ENCODE measurements around the gene DDX56.
A peak's percentile ranks its signal among the peaks of the same experiment; 100 is the strongest.
"Not testable (repeated sequence)": the region's sequence is repeated elsewhere in the genome, so short reads cannot be mapped to it uniquely, and the experiment has no call there.

The DDX56 gene

DNA sequence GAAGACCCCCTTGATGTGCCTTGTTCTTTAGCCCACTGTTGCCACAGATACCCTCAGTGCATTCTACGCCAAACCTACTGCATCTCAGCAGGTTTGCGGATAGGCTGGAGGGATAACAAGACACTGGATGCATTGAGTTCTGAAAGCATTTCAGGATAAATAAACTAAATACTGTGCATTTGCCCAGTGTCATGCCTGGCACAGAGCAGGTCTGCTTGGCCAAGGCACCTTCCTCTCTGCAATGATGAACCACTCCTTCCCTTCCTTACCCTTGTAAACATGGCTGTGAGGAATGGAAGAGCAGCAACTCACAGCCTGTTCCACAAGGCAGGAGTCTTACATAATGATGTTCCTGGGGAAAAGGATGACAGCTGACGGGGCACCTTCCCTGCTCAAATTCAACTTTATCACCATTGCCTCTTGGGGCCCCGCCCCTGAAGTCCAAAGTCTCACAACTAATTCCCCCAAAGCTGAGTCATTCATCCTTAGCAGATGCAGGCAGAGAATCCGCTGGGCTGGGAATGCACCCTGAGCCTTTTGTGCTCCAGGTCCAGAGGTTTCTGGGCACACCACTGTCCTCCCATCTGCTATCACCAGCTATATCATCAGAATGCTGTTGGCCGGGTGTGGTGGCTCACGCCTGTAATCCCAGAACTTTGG is 11.6 kb downstream of the DDX56 start:
- DNase-seq, result no peak

DNA sequence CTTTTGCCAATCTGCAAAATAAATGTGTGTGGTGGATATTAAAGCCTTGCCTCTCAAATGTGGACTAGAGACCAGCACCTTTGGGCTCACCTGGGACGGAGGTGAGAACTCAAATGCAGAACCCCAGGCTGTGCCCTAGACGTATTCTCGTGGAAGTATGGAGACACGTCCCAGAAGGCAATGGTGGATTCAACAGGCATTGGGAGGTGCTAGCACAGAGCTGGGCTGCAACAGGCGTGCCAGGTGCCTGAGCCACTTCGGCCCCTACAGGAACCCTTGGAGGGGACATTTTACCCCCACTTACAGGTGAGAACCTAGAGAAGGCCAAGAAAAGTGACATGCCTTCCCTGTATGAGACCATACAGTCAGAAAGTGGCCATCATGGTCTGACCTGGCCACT is 12.2 kb downstream of the DDX56 start:
- DNase-seq, result no peak

DNA sequence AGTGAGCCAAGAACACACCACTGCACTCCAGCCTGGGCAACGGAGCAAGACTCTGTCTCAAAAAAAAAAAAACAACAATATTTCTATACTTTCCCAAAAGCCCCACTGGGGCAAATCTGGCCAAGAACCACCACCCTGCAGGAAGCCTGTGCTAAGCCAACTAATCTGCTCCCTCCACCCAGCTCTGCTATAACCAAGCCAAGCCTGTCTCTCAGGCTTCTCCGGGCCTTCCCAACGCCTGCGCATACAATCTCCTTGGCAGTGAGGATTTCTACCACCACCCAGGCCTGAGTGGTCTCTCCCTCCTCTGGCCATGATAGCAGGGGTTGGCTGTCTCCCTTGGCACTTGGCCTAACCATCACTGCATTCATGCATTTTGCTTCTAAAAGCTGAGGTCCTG is 14.2 kb downstream of the DDX56 start:
- no peak for DNase-seq

DNA sequence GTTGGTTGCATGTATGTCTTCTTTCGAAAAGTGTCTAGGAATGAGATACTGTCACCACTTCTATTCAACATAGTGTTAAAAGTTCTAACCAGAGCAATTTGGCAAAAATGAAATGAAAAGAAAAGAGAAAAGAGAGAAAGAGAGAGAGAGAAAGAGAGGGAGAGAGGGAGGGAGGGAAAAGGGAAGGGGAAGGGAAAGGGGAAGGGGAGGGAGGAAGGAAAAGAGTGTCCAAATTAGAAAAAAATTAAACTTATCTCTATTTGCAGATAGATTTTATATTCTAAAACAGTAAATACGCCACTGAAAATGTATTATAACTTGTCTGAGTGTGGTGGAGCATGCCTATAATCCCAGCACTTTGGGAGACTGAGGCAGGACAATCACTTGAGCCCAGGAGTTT is 16.2 kb downstream of the DDX56 start:
- DNase-seq, result no peak

DNA sequence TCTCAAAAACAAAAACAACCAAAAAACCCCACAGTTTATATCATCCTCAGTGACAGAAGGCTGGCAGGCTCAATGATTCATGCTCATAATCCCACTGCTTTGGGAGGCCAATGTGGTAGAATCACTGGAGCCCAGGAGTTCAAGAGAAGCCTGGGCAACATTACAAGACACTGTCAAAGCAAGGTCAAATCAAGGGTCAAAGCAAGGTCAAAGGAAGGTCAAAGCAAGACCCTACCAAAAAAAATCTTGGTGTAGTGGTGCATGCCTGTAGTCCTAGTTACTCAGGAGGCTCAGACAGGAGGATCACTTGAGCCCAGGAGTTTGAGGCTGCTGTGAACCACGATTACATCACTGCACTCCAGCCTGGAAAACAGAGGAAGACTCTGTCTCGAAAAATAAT is 18.4 kb downstream of the DDX56 start:
- no peak for DNase-seq

DNA sequence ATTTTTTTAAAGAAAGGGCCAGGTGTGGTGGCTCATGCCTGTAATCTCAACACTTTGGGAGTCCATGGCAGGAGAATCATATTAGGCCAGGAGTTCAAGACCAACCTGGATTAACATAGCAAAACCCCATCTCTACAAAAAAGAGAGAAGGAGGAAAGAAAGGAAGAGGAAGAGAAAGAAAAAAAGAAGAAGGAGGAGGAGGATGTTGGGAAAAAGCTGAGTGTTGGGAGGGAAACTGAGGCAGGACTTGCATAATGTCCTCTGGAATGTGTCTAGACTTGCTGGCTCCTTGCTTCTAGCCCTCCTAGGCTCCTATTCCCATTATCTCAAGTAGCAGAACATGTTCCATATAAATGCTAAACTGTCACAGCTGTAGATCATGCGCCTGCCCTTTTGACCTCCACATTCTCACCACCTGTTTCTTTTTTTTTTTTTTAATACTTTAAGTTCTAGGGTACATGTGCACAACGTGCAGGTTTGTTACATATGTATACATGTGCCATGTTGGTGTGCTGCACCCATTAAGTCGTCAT is 21.2 kb downstream of the DDX56 start:
- not testable (repeated sequence) for DNase-seq

DNA sequence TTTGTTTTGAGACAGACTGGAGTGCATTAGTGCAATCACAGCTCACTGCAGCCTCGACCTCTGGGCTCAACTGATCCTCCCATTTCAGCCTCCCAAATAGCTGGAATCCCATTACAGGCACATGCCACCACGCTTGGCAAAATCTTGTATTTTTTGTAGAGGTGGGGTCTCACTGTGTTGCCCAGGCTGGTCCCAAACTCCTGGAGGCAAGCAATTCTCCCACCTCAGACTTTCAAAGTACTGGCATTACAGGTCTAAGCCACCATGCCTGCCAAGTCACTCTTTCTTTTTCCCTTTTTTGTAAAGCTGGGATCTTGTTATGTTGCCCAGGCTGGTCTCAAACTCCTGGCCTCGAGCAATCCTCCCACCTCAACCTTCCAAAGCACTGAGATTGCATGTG is 24.3 kb downstream of the DDX56 start:
- DNase-seq, result no peak

DNA sequence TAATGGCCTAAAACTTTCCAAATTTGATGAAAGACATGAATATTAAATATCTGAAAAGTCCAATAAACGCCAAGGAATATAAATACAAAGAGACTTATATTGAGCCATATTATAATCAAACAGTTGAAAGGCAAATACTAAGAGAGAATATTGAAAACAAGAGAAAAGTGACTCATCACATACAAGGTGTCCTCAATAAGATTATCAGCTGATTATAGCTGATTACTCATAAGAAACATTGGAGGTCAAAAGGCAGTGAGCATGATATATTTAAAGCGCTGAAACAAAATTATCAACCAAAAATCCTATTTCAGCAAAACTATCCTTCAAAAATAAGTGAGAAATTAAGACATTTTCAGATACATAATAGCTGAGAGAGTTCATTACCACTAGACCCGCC is 24.8 kb downstream of the DDX56 start:
- no peak for DNase-seq

DNA sequence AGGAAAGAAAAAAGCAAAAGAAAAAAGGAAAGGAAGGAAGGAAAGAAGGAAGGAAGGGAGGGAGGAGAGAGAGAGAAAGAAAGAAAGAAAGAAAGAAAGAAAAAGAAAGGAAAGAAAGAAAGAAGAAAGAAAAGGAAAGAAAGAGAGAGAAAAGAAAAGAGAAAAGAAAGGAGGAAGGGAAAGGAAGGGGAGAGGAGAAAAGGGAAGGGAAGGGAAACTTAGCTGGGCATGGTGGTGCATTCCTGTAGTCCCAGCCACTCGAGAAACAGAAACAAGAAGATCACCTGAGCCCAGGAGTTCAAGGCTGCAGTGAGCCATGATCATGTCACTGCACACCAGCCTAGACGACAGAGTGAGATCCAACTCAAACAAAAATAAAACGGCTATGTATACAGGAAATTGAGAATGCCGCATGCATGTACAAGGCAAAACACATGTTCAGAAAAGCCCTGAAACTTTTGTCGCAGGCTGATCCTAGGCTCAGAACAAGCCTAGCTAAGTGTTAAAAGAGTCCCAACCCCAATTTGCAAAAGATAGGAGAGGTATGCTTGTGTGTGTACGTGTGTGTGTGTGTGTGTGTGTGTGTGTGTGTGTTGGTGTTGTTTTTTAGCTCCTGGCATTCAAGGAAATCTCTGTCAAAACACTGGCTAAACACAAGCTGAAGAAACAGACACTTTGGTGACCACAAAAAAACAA is 26.0 kb downstream of the DDX56 start:
- no peak for DNase-seq

DNA sequence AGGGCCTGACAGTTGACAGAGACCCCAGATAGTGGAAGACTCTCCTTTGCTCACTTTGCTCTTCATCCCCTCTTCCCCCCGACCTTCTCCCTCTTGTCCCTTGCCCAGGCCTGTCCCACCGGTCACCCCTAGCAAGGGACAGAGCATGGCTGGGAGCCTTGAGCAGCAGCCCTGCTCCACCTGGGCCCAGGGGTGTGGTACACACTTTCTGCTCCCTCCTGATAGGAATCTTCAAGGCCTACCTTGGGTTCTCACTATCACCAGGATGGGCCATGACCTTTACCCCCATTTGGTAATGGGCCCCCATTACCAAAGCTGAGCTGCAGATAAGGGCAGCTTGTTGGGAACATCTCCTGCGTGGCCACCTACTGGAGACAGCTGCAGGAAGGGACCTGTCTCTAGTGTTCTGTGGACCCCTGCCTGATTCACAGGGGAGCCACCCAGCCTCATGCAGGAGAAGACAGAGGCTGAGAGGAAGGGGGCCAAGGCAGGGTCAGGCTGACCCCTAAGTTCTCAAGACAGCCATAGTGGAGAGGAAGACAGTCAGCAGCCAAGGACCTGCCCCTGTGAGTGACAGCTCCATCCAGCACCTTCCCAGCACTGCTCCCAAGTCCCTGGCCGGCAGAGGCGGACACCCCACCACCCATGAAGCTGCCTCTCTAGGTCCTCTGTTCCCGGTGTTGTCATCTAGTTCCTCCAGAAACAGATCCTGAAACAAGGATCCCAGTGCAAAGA is 31.7 kb downstream of the DDX56 start:
- no peak for DNase-seq

DNA sequence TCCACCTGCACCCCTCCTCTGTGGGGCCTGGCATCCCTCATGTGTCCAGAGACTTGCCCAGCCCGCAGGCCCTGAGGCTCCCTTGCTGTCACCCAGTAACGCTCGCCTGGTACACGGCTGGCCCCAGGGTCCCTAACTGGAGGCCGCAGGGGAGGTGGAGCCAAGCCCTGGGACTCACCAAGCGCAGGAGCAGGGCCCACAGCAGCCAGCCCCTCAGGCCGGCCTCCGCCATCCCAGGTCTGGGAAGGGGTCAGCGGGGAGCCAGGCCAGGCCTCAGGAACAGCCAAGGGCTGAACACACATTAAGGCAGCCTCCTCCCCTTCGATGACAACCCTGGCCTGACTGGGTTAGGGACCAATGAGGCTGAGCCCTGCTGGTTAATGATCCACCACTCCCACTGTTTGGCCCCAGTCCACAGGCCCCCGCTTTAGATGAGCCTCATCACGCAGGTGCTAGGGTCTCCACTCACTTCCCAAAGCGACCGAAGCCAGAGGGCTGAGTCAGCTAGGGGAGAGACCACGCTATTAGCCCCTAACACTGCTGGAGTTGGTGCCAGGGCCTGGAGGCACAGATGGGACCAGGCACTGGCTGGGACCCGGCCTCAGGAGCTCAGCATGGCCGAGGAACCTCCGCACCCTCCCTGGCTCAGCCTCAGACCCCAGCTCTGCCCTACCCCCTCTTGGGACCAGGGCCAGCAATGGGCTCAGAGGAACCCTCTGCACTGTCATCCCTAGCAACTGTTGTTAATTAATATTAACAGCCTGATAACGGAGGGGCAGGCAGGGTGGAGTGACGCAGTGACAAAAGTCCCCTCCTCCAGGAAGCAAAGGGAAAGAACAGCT is 32.5 kb downstream of the DDX56 start, which contains the start of gene NPC1L1:
TSS of gene NPC1L1 (minus strand) at position 303 of the 842 bp plus-strand sequence. CDS start at position 232, 71 bp downstream.
- no peak for DNase-seq

DNA sequence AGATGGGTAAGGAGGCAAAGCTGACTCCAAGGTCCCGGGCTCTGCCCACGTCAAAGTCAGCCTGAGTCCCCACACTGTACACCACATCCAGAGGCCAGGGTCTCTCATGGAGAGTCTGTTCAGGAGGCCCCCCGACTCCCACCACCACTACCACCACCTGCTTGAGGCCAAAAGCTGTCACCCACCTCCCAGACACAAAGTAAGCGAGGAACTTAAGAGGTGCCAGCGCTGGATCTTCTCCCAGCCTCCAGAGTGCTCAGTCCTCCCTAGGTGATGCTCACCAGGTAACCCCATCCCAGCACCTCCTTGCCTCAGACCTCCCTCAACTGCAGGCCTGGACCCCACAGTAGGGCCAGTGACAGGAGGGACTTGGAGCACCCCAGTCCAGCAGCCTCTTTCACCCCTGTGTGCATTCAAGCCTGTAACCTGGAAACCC is 33.1 kb downstream of the DDX56 start:
- no peak for DNase-seq

DNA sequence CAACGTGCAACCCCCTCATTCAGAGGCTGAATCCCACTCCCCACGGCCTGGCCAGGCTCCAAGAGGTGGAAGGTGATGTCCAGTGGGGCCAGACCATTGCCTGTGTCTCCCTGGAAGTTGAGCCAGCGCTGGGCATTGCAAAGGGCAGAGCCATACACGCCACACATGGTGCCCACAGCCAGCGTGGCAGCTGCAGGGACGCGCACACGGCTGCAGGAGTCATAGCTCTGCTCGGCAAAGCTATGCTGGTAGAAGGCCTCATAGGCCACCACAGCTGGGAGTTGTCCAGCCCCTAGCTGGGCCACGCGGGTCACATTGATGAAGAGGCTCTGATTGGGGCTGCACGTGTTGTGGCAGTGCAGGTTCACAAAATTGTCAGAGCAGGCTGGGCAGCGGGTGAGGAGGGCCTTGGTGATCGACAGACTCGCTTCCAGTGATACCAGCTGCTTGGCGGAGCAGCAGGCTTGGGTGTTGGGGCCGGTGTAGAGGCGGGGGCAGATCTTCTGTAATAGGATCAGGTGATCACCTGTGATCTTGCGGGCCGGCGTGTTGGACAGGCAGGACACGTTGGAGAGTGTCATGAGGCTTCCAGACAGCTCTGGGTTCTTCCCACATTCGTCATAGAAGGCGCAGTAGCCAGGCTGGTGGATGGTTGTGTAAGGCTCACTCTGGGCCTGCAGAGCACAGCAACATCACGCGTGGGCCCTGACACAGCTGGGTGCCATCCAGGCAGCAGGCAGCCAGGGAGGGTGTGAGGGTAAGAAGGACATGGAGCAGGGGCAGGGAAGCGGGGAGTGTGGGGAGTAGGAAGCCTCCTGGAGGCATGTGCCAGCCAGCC is 33.8 kb downstream of the DDX56 start:
- DNase-seq, result no peak

DNA sequence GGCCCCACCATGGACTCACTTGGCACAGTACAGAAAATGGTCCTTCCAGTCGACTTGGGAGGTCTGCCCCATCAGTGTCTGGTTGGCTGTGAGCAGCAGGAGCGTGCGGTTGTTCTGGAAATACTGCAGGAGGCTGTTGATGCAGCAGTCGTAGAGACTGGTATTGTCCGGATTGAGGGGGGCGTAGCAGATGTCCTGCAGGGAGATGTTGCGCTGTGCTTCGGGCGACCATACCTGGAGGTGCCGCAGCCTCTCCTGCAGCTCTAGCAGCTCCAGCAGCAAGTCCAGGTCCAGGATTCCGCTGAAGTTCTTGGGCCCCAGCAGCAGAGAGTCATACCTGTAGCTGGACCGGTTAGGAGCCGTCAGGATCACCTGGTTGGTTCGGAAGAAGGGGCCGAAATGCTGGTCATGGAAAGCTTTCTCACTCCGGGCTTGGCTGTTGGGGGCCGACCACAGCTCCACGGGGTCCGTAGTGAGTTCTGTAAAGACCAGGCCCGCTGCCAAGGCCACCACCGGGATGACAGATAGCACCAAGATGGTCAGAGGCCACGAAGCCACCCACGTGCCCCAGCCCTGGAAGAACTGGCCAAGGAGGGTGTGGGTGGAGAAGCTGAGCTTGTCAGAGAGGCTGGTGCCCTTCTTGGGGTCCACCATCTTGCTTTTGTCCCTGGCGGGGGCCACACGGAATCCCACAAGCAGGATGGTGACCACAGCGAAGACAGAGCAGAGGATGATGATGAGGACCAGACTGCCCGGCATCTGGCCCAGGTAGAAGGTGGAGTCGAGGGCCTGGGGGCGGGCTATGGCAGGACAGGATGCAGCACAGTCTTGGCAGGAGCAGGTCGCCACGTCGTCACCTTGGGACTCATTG is 34.7 kb downstream of the DDX56 start:
- no peak for DNase-seq

DNA sequence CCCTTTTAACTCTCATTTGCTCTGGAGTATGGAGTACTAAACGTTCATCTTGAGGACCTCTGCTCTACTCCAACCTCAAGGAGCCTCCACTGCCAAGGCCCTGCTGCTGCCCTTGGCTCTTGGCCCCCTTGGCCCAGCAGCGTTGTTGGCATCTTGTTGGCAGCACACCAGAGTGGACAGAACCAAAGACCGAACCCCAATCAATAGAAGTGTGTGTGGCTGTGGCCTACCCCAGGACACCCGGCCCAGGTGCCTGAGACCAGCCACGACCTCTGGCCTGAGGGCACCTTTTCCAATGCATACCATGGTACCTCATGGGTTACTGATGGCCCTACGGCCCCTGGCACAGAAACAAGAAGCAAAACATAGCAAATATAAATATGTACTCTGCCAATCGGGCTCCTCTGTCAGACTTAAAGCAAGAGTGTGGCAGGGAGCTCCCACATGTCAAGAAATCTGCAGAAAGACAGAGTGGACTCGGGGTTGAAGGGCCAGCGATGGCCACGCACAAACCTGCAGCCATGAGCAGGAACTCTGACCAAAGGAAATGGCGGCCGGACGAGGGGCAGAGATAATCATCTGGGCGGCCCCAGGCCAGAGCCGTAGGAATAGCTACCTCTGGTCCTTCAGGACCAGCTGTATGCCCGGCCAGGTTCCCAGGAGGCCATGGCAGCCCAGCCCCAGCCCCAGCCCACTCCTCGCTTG is 35.5 kb downstream of the DDX56 start:
- no peak for DNase-seq

DNA sequence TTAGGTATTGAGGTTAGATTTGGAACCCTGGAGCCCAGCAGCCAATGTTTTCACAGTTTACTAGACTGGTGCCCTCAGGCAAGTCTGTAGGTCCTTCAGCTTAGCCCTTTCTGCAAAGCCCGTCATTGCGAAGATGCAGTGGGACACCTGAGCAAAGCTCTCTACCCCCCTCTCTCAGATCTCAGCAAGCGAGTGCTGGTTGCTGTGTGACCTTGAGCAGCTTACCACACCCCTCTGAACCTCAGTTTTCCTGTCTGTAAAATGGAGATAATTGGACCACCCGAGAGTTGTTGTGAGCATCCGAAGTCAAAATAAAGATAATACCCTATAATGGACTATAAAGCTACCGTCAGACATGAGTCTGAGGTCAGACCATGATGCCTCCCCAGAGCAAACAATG is 36.3 kb downstream of the DDX56 start:
- no peak for DNase-seq

DNA sequence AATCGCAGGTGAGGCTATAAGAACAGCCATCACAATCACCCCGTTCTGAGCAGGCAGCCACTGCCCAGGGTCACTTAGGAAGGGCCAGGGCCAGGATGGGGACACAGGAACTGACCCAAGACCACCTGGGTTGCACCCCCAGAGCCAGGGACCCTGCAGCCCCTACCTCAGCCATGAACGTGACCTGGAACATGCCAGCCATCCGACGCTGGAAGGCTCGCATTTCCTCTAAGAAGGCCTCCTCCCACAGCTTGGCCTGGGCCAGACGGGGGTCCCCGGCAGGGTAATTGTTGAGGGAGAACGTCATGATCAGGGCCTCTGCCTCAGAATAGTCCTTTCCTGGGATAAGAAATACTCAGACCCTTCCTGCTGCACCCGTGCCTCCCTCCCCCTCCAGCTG is 37.6 kb downstream of the DDX56 start:
- DNase-seq, result no peak

DNA sequence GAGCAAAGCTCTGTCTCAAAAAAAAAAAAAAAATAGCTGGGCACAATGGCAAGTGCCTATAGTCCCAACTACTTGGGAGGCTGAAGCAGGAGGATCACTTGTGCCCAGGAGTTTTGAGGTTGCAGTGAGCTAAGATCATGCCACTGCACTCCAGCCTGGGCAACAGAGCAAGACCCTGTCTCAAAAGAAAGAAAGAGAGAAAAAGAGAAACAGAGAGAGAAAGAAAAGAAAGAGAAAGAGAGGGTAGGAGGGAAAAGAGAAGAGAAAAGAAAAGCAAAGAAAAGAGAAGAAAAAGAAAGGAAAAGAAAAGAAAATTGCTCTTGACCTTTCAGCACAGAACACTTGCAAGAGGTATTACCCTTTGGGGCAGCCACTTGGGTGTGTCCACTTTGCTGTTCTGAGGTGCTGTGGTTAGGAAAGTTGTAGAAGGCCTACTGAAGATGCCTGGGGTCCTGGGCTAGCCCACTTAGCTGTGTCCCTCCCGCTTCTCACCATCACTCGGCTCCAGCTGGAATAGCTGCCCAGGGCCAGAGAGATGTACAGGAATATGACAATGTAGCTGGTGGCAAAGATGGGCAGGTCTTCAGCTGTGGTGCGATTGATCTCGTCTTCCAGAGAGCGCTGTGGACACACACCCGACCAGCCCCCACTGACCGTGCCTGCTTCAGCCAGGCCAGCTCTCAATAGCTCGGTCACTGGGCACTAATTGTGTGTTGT is 38.2 kb downstream of the DDX56 start:
- no peak for DNase-seq

DNA sequence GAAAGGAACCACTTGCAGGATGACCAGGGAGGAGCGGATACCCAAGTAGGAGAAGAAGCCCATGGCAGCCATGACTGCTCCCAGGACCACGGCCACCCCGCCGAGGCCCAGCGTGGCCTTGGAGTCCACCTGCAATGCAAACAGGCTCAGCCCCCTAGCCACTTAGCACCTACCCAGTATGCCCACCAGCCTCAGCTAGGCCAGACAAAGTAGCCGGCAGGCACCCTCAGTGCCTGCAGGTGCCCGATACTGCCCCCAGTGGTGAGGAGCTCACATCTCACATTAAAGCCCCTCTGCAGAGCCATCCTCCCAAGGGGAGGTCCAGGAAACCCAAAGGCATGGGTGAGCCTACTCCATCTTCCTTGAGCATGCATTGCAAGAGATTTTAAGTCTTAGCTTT is 39.2 kb downstream of the DDX56 start:
- DNase-seq, result peak; percentile 41

All from stimulated activated naive CD4-positive, alpha-beta T cell treated with Interleukin-2 at 50 U/mL for 16 hours (primary cell).